GM10266 (cell line): ENCODE data around the gene POU3F1.
A peak's percentile ranks its signal among the peaks of the same experiment; 100 is the strongest.

Experiments
- DNase-seq: peaks from one replicate; pipeline ENCODE4 v3.0.0; 2012; ENCODE audit errors: extremely low spot score
- TF ChIP-seq, protein P1 (sequence below): IDR thresholded peaks from 2 replicates; pipeline ENCODE4 v1.5.1; 2012; ENCODE audit warnings: mild to moderate bottlenecking, low read depth; ENCODE audit not compliant: control insufficient read depth, insufficient read depth; ENCODE audit errors: missing control alignments

The POU3F1 gene

GRCh38 chr1:38025664-38026063 is 20.9 kb downstream of the POU3F1 start:
- TF ChIP-seq, protein P1, sequence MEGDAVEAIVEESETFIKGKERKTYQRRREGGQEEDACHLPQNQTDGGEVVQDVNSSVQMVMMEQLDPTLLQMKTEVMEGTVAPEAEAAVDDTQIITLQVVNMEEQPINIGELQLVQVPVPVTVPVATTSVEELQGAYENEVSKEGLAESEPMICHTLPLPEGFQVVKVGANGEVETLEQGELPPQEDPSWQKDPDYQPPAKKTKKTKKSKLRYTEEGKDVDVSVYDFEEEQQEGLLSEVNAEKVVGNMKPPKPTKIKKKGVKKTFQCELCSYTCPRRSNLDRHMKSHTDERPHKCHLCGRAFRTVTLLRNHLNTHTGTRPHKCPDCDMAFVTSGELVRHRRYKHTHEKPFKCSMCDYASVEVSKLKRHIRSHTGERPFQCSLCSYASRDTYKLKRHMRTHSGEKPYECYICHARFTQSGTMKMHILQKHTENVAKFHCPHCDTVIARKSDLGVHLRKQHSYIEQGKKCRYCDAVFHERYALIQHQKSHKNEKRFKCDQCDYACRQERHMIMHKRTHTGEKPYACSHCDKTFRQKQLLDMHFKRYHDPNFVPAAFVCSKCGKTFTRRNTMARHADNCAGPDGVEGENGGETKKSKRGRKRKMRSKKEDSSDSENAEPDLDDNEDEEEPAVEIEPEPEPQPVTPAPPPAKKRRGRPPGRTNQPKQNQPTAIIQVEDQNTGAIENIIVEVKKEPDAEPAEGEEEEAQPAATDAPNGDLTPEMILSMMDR, result no peak
- DNase-seq, result no peak

GRCh38 chr1:38025233-38025632 is 21.4 kb downstream of the POU3F1 start:
- DNase-seq, result no peak
- TF ChIP-seq, protein P1, result no peak

DNA sequence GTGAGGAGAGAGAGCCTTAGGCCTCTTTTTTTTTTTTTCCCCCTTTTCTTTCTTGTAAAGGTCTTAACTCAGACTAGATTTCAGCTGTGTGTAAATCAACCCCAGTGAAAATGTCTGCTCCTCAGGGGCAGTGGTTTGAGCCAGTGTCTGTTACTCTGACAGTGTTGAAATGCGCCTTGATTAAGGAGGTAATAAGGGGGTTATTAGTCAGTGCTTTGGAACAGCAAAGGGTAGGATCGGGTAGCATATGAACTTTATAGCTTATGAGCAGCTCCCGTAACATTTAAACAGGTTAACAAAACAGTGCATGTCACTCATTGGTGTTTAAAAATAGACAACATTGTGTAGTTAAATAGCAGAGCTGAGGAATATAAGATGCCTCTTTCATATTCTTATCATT is 23.8 kb downstream of the POU3F1 start:
- no peak for DNase-seq
- TF ChIP-seq, protein P1, result no peak

GRCh38 chr1:38021969-38022368 is 24.6 kb downstream of the POU3F1 start:
- TF ChIP-seq, protein P1, result no peak
- DNase-seq, result no peak

- DNase-seq, result no peak
- TF ChIP-seq, protein P1, result no peak
Measured at GRCh38 chr1:38020396-38020795, 26.2 kb downstream of the POU3F1 start.

DNA sequence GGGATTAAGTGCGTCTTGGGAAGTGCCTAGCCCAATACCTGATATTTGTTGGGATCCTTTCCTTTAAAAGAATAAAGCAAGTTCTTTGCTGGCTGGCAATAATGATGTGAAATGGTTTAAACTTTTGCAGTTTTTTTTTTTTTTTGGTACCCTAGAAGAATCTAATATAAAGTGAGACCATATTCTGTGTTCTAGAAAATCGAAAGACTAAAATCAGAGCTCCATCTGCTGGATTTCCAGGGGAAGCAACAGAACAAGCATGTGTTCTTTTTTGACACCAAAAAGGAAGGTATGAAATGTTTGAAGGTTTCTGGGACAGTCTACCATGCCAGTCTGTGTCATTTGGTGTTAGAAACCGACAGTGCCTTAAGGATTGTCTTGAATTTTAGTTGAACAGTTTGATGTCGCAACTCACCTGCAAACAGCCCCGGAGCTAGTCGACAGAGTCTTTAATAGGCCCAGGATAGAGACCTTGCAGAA is 27.7 kb downstream of the POU3F1 start:
- TF ChIP-seq, protein P1, result peak; percentile 46
- no peak for DNase-seq

DNA sequence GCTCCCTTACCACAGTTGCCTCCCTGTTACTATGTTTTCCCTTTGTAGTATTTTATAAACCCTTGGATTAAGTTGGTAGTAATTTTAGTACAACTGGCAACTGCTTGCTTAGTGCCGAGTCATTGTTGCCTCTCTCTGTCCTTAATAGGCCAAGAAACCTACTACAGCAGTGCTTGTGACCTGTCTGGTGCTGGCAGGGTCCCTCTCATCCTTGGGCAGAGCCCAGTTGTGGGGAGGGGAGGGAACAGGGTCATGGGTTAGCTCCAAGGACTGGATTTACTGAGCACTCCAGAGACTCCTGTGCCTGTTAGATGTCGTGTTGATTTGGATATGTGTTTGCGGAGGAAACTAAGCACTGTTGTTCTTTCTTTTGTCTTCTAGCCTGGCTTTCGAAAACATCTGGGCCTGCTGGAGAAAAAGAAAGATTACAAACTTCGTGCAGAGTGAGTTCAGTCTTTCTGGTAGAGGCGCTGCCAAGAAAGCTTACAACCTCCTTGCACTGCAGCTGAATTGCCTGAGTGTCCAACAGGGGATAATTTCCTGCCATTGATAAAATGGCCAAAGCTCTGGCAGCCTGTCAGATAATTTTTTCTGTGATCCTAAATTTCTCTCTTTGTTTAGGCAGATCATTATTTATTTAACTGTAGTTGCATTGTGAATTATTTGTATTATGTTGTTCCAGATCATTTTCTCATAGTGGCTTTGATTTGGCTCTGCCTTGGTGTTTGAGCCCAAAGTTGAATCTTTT is 30.4 kb downstream of the POU3F1 start:
- no peak for DNase-seq
- TF ChIP-seq, protein P1, result no peak
